GM21737 (cell line): ENCODE data around the gene NEDD8.

Experiments
- ATAC-seq: cut with Tn5 transposase; IDR thresholded peaks from one replicate; pipeline ENCODE4 v1.9.1; 2021; ENCODE audit warnings: mild to moderate bottlenecking, moderate library complexity; ENCODE audit not compliant: unreplicated experiment

The NEDD8 gene

GRCh38 chr14:24198814-24199524, 33.2 kb downstream of the NEDD8 start:
- no peak for ATAC-seq

GRCh38 chr14:24197056-24197450, 35.1 kb downstream of the NEDD8 start:
- ATAC-seq, result no peak

GRCh38 chr14:24196071-24197055, 35.8 kb downstream of the NEDD8 start:
- no peak for ATAC-seq

GRCh38 chr14:24195186-24196070, 36.7 kb downstream of the NEDD8 start, which contains the start of gene TM9SF1:
Gene TM9SF1 (minus strand): TSS chr14:24195441. CDS start chr14:24195019, 422 bp downstream.
- peak; percentile 80 for ATAC-seq

GRCh38 chr14:24194873-24195185, 37.3 kb downstream of the NEDD8 start:
- ATAC-seq, result no peak

- ATAC-seq, result no peak
Observed at GRCh38 chr14:24194186-24194872, 37.8 kb downstream of the NEDD8 start.

- ATAC-seq, result no peak
Observed at GRCh38 chr14:24192933-24193332, 39.2 kb downstream of the NEDD8 start.

- no peak for ATAC-seq
Observed at GRCh38 chr14:24190416-24190815, 41.8 kb downstream of the NEDD8 start.

- ATAC-seq, result no peak
Observed at GRCh38 chr14:24189460-24189859, 42.7 kb downstream of the NEDD8 start.

GRCh38 chr14:24189059-24189375, 43.1 kb downstream of the NEDD8 start:
- no peak for ATAC-seq

- peak; percentile 79 for ATAC-seq
Observed at GRCh38 chr14:24188251-24189058, 43.7 kb downstream of the NEDD8 start, which contains the start of gene IPO4. Gene IPO4 (minus strand): TSS chr14:24188816. CDS start chr14:24188787, 29 bp downstream.

GRCh38 chr14:24187539-24187915, 44.6 kb downstream of the NEDD8 start:
- no peak for ATAC-seq

- no peak for ATAC-seq
Observed at GRCh38 chr14:24186831-24187538, 45.2 kb downstream of the NEDD8 start.

- ATAC-seq, result no peak
Observed at GRCh38 chr14:24185741-24186140, 46.4 kb downstream of the NEDD8 start.

- ATAC-seq, result no peak
Observed at GRCh38 chr14:24185026-24185425, 47.1 kb downstream of the NEDD8 start.

GRCh38 chr14:24184104-24184970, 47.8 kb downstream of the NEDD8 start:
- no peak for ATAC-seq

- no peak for ATAC-seq
Observed at GRCh38 chr14:24183014-24183481, 49.1 kb downstream of the NEDD8 start.
